ENCODE results near the gene PIEZO1. TPM values are rescaled to one million over a fixed set of nuclear protein-coding genes. Genes with fewer than 3 reads are reported as not detected.

Gene PIEZO1
- total RNA-seq, 4 donors from 2014 or later, result 105 to 248 (median 172) TPM

- WGBS, 2 donors (ENCODE audit: low coverage in 1 of 2), result no CpG with 5 or more reads among the region's 19 CpGs
- Histone ChIP-seq H3K9me3 (no peaks in the 10 kb centered on the region), H3K27ac (no peak overlapping the region), H3K27me3 (no peaks in the 10 kb centered on the region), H3K4me1 (peaks cover 0 to 53% (median 39%) of the 10 kb centered on the region in 3 donors), H3K4me3 (no peak overlapping the region), H3K36me3 (peaks cover 0 to 50% of the 10 kb centered on the region in 2 donors)
- no peak for ATAC-seq
- no peak for TF ChIP-seq POLR2AphosphoS5 (IDR thresholded peaks at IDR 0.05)
- TF ChIP-seq, protein P1, sequence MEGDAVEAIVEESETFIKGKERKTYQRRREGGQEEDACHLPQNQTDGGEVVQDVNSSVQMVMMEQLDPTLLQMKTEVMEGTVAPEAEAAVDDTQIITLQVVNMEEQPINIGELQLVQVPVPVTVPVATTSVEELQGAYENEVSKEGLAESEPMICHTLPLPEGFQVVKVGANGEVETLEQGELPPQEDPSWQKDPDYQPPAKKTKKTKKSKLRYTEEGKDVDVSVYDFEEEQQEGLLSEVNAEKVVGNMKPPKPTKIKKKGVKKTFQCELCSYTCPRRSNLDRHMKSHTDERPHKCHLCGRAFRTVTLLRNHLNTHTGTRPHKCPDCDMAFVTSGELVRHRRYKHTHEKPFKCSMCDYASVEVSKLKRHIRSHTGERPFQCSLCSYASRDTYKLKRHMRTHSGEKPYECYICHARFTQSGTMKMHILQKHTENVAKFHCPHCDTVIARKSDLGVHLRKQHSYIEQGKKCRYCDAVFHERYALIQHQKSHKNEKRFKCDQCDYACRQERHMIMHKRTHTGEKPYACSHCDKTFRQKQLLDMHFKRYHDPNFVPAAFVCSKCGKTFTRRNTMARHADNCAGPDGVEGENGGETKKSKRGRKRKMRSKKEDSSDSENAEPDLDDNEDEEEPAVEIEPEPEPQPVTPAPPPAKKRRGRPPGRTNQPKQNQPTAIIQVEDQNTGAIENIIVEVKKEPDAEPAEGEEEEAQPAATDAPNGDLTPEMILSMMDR (IDR thresholded peaks at IDR 0.05), result no peak
- TF ChIP-seq POLR2A (IDR thresholded peaks at IDR 0.05), result no peak
- TF ChIP-seq EP300 (IDR thresholded peaks at IDR 0.05), result no peak
Observed at GRCh38 chr16:88742896-88743605, 42.0 kb downstream of the PIEZO1 start.

DNA sequence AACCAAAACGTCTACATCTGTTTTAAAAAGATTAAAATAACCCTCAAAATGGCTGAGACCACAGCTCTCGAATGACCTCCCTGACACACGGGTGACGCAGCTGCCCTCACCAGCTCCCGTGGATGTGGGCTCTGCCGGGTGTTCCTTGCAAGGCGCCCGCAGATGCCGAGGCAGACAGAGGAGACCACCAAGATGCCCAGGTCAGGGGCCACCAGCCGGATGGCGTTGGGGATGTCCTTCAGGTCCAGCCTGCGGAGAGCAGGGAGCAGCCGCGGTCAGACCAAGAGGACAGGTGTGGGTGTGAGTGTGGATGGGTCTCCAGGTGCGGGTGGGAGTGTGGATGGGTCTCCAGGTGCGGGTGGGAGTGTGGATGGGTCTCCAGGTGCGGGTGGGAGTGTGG, 43.7 kb downstream of the PIEZO1 start:
- H3K36me3 ChIP-seq, result peaks cover 0 to 65% of the 10 kb centered on the region in 2 donors
- H3K27ac ChIP-seq, result no peak overlapping the region
- 85% methylated on average over 5 of the region's 17 CpGs; no CpG with 5 or more reads in 1 of the 2 donors for WGBS, 2 donors (ENCODE audit: low coverage in 1 of 2)
- H3K4me3 ChIP-seq, result no peak overlapping the region
- H3K9me3 ChIP-seq, result no peaks in the 10 kb centered on the region
- ATAC-seq, result no peak
- no peaks in the 10 kb centered on the region for H3K27me3 ChIP-seq
- TF ChIP-seq, protein P1 (IDR thresholded peaks at IDR 0.05), result no peak
- TF ChIP-seq EP300 (IDR thresholded peaks at IDR 0.05), result no peak
- TF ChIP-seq POLR2A (IDR thresholded peaks at IDR 0.05), result no peak
- peaks cover 0 to 48% (median 23%) of the 10 kb centered on the region in 3 donors for H3K4me1 ChIP-seq

- peaks cover 0 to 42% (median 17%) of the 10 kb centered on the region in 3 donors for H3K4me1 ChIP-seq
- H3K27me3 ChIP-seq, result no peaks in the 10 kb centered on the region
- ATAC-seq, result no peak
- H3K36me3 ChIP-seq, result peaks cover 0 to 71% of the 10 kb centered on the region in 2 donors
- WGBS, 2 donors (ENCODE audit: low coverage in 1 of 2), result 83 to 85% methylated on average over 4 to 5 of the region's 12 CpGs
- no peak overlapping the region for H3K27ac ChIP-seq
- TF ChIP-seq POLR2A (IDR thresholded peaks at IDR 0.05) (no peak), POLR2AphosphoS5 (IDR thresholded peaks at IDR 0.05) (no peak), EP300 (IDR thresholded peaks at IDR 0.05) (no peak)
- TF ChIP-seq, protein P1 (IDR thresholded peaks at IDR 0.05), result no peak
- no peaks in the 10 kb centered on the region for H3K9me3 ChIP-seq
- H3K4me3 ChIP-seq, result no peak overlapping the region
Observed at GRCh38 chr16:88740727-88741055, 44.3 kb downstream of the PIEZO1 start.

DNA sequence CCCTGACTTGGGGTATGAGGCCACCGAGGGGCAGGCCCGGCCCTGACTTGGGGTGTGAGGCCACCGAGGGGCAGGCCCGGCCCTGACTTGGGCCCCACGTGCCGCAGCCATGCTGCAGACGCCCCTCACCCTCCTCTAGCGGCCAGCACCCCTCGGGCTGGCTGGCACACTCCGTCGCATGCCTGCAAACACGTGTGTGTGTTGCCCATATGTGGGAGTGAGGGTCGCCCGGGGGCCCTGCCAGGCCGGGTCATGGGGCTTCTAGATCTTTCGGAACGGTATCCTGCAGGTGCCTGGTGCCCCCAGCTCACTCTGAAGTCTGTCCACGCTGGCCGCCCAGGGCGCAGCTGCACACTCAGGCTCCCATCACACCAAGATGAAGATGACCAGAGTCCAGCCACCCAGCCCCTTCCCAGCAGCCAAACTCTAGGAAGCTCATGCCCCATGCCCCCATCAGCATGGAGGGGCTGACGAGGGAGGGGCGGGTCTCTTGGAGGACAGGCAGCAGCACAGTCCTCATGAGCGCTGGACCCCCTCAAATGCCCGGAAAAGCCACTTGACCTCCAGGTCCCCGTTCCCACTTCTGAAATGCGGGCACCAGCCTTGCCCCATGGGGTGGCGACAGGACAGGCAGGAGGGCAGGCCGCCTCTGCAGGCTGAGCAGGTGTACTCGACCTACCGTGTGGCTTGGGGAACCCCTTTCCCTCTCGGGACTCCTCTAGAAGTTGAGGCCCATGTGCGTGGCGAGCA, 44.9 kb downstream of the PIEZO1 start:
- Histone ChIP-seq H3K9me3 (no peaks in the 10 kb centered on the region), H3K4me3 (no peak overlapping the region), H3K36me3 (peaks cover 0 to 77% of the 10 kb centered on the region in 2 donors), H3K4me1 (peaks cover 0 to 36% (median 16%) of the 10 kb centered on the region in 3 donors), H3K27ac (no peak overlapping the region), H3K27me3 (no peaks in the 10 kb centered on the region)
- TF ChIP-seq POLR2AphosphoS5 (IDR thresholded peaks at IDR 0.05) (no peak), POLR2A (IDR thresholded peaks at IDR 0.05) (no peak)
- ATAC-seq, result no peak
- 100% methylated on average over 3 of the region's 33 CpGs; no CpG with 5 or more reads in 1 of the 2 donors for WGBS, 2 donors (ENCODE audit: low coverage in 1 of 2)

- Histone ChIP-seq H3K27me3 (no peaks in the 10 kb centered on the region), H3K4me1 (peaks cover 0 to 28% (median 8%) of the 10 kb centered on the region in 3 donors), H3K27ac (peak overlapping the region in 1 of 4 donors; percentile 31), H3K4me3 (no peak overlapping the region), H3K36me3 (peaks cover 0 to 85% of the 10 kb centered on the region in 2 donors), H3K9me3 (no peaks in the 10 kb centered on the region)
- TF ChIP-seq EP300 (IDR thresholded peaks at IDR 0.05) (no peak), POLR2AphosphoS5 (IDR thresholded peaks at IDR 0.05) (no peak), POLR2A (IDR thresholded peaks at IDR 0.05) (no peak)
- TF ChIP-seq, protein P1 (IDR thresholded peaks at IDR 0.05), result no peak
- 90% methylated on average over 2 of the region's 22 CpGs; no CpG with 5 or more reads in 1 of the 2 donors for WGBS, 2 donors (ENCODE audit: low coverage in 1 of 2)
- ATAC-seq, result no peak
Observed at GRCh38 chr16:88739139-88739976, 45.7 kb downstream of the PIEZO1 start.
